SK-N-SH (cell line): ENCODE data around the gene PTER. TPM values are rescaled to one million over a fixed set of nuclear protein-coding genes. Genes with fewer than 3 reads are reported as not detected.

Experiments
- CTCF ChIA-PET: fragments of 300-600, 350-600 bp; formaldehyde crosslinking; extraction: SDS; loops from one replicate; lab custom pipeline; 2021; lab: Yijun Ruan, JAX
- POLR2A ChIA-PET: fragments of 350-600 bp; sonication (Branson Sonifier 250); formaldehyde crosslinking; extraction: SDS; loops from one replicate; lab custom pipeline; 2020; ENCODE audit warnings: antibody characterized with exemption, inconsistent platforms; lab: Yijun Ruan, JAX
- DNase-seq: peaks from one replicate; pipeline ENCODE4 v3.0.0; 2012
- H2AFZ ChIP-seq: fragments of 200-600 bp; sonication (generic); 2 replicates; pipeline ENCODE4 v1.8.1; 2016; ENCODE audit warnings: antibody characterized with exemption, mild to moderate bottlenecking, low read depth
- H3F3A ChIP-seq: fragments of 200-600 bp; sonication (generic); replicated peaks from 2 replicates; pipeline ENCODE3; 2016; ENCODE audit warnings: antibody characterized with exemption, mild to moderate bottlenecking; ENCODE audit not compliant: insufficient read depth
- H3K27ac ChIP-seq, 2 experiments: fragments of 200-500 bp in 1 of 2; fragments of 200-600 bp in 1 of 2; sonication (Bioruptor generic) in 1 of 2; sonication (generic), shearing (Covaris generic) in 1 of 2; 2 replicates each; pipeline versions ENCODE4 v1.5.1 to v1.6.1; 2014 to 2016; ENCODE audit warnings: low read depth in 2 of 2, inconsistent platforms in 1 of 2, low read length in 1 of 2, mild to moderate bottlenecking in 1 of 2, mixed read lengths in 1 of 2
- H3K27me3 ChIP-seq: fragments of 200-600 bp; sonication (generic), shearing (Covaris generic); 2 replicates; pipeline ENCODE4 v1.6.1; 2016; ENCODE audit warnings: mixed run types; ENCODE audit not compliant: insufficient read depth
- H3K36me3 ChIP-seq, 2 experiments: fragments of 200-500 bp in 1 of 2; fragments of 200-600 bp in 1 of 2; sonication (Bioruptor generic) in 1 of 2; sonication (generic) in 1 of 2; replicated peaks in 1 of 2; 2 replicates each; pipeline versions ENCODE3 to v1.5.1; 2014 to 2016; ENCODE audit warnings: low read length in 1 of 2, mild to moderate bottlenecking in 1 of 2; ENCODE audit not compliant: insufficient read depth in 2 of 2, control insufficient read depth in 1 of 2
- H3K4me1 ChIP-seq, 2 experiments: fragments of 200-500 bp in 1 of 2; fragments of 200-600 bp in 1 of 2; sonication (Bioruptor generic) in 1 of 2; sonication (generic), shearing (Covaris generic) in 1 of 2; 2 replicates each; pipeline versions ENCODE4 v1.5.1 to v1.6.1; 2014 to 2016; ENCODE audit warnings: low read depth in 1 of 2, low read length in 1 of 2, mixed run types in 1 of 2; ENCODE audit not compliant: insufficient read depth in 2 of 2, control insufficient read depth in 1 of 2
- H3K4me2 ChIP-seq: fragments of 200-600 bp; sonication (generic), shearing (Covaris generic); 2 replicates; pipeline ENCODE4 v1.6.1; 2017; ENCODE audit warnings: mixed run types
- H3K4me3 ChIP-seq, 2 experiments: fragments of 200-500 bp in 1 of 2; fragments of 200-600 bp in 1 of 2; sonication (Bioruptor generic) in 1 of 2; sonication (generic), shearing (Covaris generic) in 1 of 2; 2 replicates each; pipeline versions ENCODE4 v1.5.1 to v1.8.1; 2014 to 2016; ENCODE audit warnings: low read depth in 2 of 2, inconsistent platforms in 1 of 2, low read length in 1 of 2, mild to moderate bottlenecking in 1 of 2, mixed read lengths in 1 of 2, moderate library complexity in 1 of 2
- H3K79me2 ChIP-seq: fragments of 200-600 bp; sonication (generic); 2 replicates; pipeline ENCODE4 v1.8.1; 2017; ENCODE audit warnings: mild to moderate bottlenecking; ENCODE audit not compliant: insufficient read depth
- H3K9ac ChIP-seq: fragments of 200-600 bp; sonication (generic); 2 replicates; pipeline ENCODE4 v1.6.1; 2017; ENCODE audit warnings: mixed run types
- H3K9me2 ChIP-seq: fragments of 200-600 bp; sonication (generic); 2 replicates; pipeline ENCODE4 v1.6.1; 2017; ENCODE audit warnings: mixed run types
- H3K9me3 ChIP-seq: fragments of 200-600 bp; sonication (generic); 2 replicates; pipeline ENCODE4 v1.6.1; 2017; ENCODE audit warnings: mixed run types, mild to moderate bottlenecking, moderate library complexity
- H4K20me1 ChIP-seq: fragments of 200-600 bp; sonication (generic); 2 replicates; pipeline ENCODE4 v1.6.1; 2017; ENCODE audit warnings: mild to moderate bottlenecking, mixed run types; ENCODE audit not compliant: insufficient read depth
- CHD2 ChIP-seq: fragments of 150-350 bp; IDR thresholded peaks from 2 replicates; pipeline ENCODE4 v1.6.1; 2018; ENCODE audit warnings: low read length; ENCODE audit not compliant: partially characterized antibody
- ELF1 ChIP-seq: IDR thresholded peaks from 2 replicates; pipeline ENCODE4 v1.4.0; 2012
- EP300 ChIP-seq, 2 experiments: IDR thresholded peaks; 2 replicates each; pipeline versions ENCODE4 v1.4.0 to v1.6.1; 2012; ENCODE audit warnings: borderline replicate concordance in 1 of 2, low read depth in 1 of 2, low read length in 1 of 2
- FOSL2 ChIP-seq: IDR thresholded peaks from 2 replicates; pipeline ENCODE4 v1.4.0; 2012; ENCODE audit warnings: low read depth, mild to moderate bottlenecking, moderate library complexity, borderline replicate concordance
- FOXJ3 ChIP-seq: sonication (generic); formaldehyde crosslinking; IDR thresholded peaks from 2 replicates; pipeline ENCODE4 v1.5.1; 2020; ENCODE audit warnings: mild to moderate bottlenecking, missing genetic modification reagents
- FOXM1 ChIP-seq: IDR thresholded peaks from 2 replicates; pipeline ENCODE4 v1.4.0; 2012; ENCODE audit warnings: low read depth, mild to moderate bottlenecking
- GATA2 ChIP-seq: sonication (generic); formaldehyde crosslinking; IDR thresholded peaks from 2 replicates; pipeline ENCODE4 v1.5.0; 2020; ENCODE audit warnings: mild to moderate bottlenecking, missing genetic modification reagents
- IRF3 ChIP-seq: fragments of 150-350 bp; IDR thresholded peaks from 2 replicates; pipeline ENCODE4 v1.6.1; 2016; ENCODE audit warnings: mild to moderate bottlenecking, low read depth, low read length
- MEF2A ChIP-seq: IDR thresholded peaks from 2 replicates; pipeline ENCODE4 v1.4.0; 2012; ENCODE audit warnings: low read depth, borderline replicate concordance
- MXI1 ChIP-seq: IDR thresholded peaks from 2 replicates; pipeline ENCODE4 v1.6.1; 2012; ENCODE audit warnings: mild to moderate bottlenecking, low read depth, low read length, improper control_type of control experiment
- RAD21 ChIP-seq: IDR thresholded peaks from 2 replicates; pipeline ENCODE4 v1.6.1; 2012; ENCODE audit warnings: mild to moderate bottlenecking, low read length
- RCOR1 ChIP-seq: fragments of 150-350 bp; IDR thresholded peaks from 2 replicates; pipeline ENCODE4 v1.6.1; 2017; ENCODE audit warnings: antibody characterized with exemption, low read length
- RXRA ChIP-seq: IDR thresholded peaks from 2 replicates; pipeline ENCODE4 v1.4.0; 2012; ENCODE audit warnings: low read depth, mild to moderate bottlenecking, borderline replicate concordance
- SIN3A ChIP-seq: IDR thresholded peaks from 2 replicates; pipeline ENCODE4 v1.6.1; 2012; ENCODE audit warnings: low read depth, mild to moderate bottlenecking, low read length, moderate library complexity, borderline replicate concordance
- SMC3 ChIP-seq: IDR thresholded peaks from 2 replicates; pipeline ENCODE4 v1.6.1; 2012; ENCODE audit warnings: low read depth, low read length, improper control_type of control experiment
- TAF1 ChIP-seq: IDR thresholded peaks from 2 replicates; pipeline ENCODE4 v1.6.1; 2012; ENCODE audit warnings: low read depth, mild to moderate bottlenecking, low read length, moderate library complexity, borderline replicate concordance
- TCF12 ChIP-seq: IDR thresholded peaks from 2 replicates; pipeline ENCODE4 v1.4.0; 2012
- TEAD4 ChIP-seq: IDR thresholded peaks from 2 replicates; pipeline ENCODE4 v1.4.0; 2012; ENCODE audit warnings: mild to moderate bottlenecking, borderline replicate concordance; ENCODE audit not compliant: insufficient read depth
- USF2 ChIP-seq: fragments of 150-350 bp; IDR thresholded peaks from 2 replicates; pipeline ENCODE4 v1.6.1; 2017; ENCODE audit warnings: antibody characterized with exemption, low read length, low read depth, borderline replicate concordance
- YY1 ChIP-seq: IDR thresholded peaks from 2 replicates; pipeline ENCODE4 v1.4.0; 2012; ENCODE audit warnings: low read depth, mild to moderate bottlenecking
- ZBTB33 ChIP-seq: IDR thresholded peaks from 2 replicates; pipeline ENCODE4 v1.4.0; 2012; ENCODE audit warnings: low read depth, borderline replicate concordance
- WGBS: methylation state at CpG from one replicate; pipeline ENCODE4 v1.1.6; 2017; ENCODE audit warnings: low lambda C conversion rate; 5-methylcytosine and 5-hydroxymethylcytosine counted together
- polyA plus RNA-seq, 3 experiments: library from polyadenylated mRNA; depleted of rRNA; stranded (reverse); fragments of >200 nt; gene quantifications; 2 replicates each; pipeline ENCODE4 v1.2.3, GENCODE V29; 2012

The PTER gene
- polyA plus RNA-seq, 1 of the 3 experiments (the other 2 are of a cell fraction) = not detected

GRCh38 chr10:16392531-16393069 lies 44.2 kb upstream of the PTER start:
- H2AFZ ChIP-seq = no peak overlapping the region
- H3K27ac ChIP-seq = no peak overlapping the region
- no peak for TF ChIP-seq TCF12
- no peak for TF ChIP-seq TEAD4
- TF ChIP-seq GATA2 (CRISPR knock-in tag) = no peak; the same call in 1 of the 2 replicates
- TF ChIP-seq FOXM1 = no peak
- TF ChIP-seq MEF2A = no peak
- TF ChIP-seq USF2 = no peak
- no peak for TF ChIP-seq ELF1
- no peak for TF ChIP-seq SMC3
- no peak for TF ChIP-seq RXRA
- no peak for TF ChIP-seq SIN3A
- TF ChIP-seq EP300 (IDR thresholded peaks at IDR 0.05; ENCODE audit: borderline replicate concordance in 1 of 2, low read depth in 1 of 2, low read length in 1 of 2) = no peak
- TF ChIP-seq YY1 = no peak
- TF ChIP-seq IRF3 = no peak
- CTCF ChIA-PET = no interaction called here
- WGBS = 28% methylated on average over 3 of the region's 3 CpGs
- POLR2A ChIA-PET = no interaction called here
- H3K36me3 ChIP-seq = no peaks in the 10 kb centered on the region
- no peak overlapping the region for H3K4me2 ChIP-seq
- no peak overlapping the region for H3K9ac ChIP-seq
- H3K9me3 ChIP-seq = no peaks in the 10 kb centered on the region
- no peaks in the 10 kb centered on the region for H4K20me1 ChIP-seq
- no peaks in the 10 kb centered on the region for H3K9me2 ChIP-seq
- H3F3A ChIP-seq = no peaks in the 10 kb centered on the region
- peaks cover 0 to 6% of the 10 kb centered on the region in 2 experiments; a peak in 1 of 4 replicates for H3K4me1 ChIP-seq
- H3K27me3 ChIP-seq = no peaks in the 10 kb centered on the region
- no peaks in the 10 kb centered on the region for H3K79me2 ChIP-seq
- no peak for DNase-seq
- H3K4me3 ChIP-seq = no peak overlapping the region

GRCh38 chr10:16393271-16393858 lies 43.4 kb upstream of the PTER start:
- Histone ChIP-seq H3F3A (no peaks in the 10 kb centered on the region), H3K4me1 (peaks cover 0 to 6% of the 10 kb centered on the region in 2 experiments; a peak in 1 of 4 replicates), H2AFZ (no peak overlapping the region), H3K9ac (no peak overlapping the region), H3K79me2 (no peaks in the 10 kb centered on the region), H3K27ac (peak overlapping the region in 1 of 2 experiments; percentile 36; a peak in 1 of 4 replicates), H4K20me1 (no peaks in the 10 kb centered on the region), H3K27me3 (no peaks in the 10 kb centered on the region), H3K4me3 (no peak overlapping the region), H3K36me3 (no peaks in the 10 kb centered on the region), H3K4me2 (no peak overlapping the region), H3K9me3 (no peaks in the 10 kb centered on the region), H3K9me2 (no peaks in the 10 kb centered on the region)
- peak; percentile 38 for DNase-seq
- TF ChIP-seq TEAD4 = no peak
- no peak for TF ChIP-seq ZBTB33
- TF ChIP-seq CHD2 = peak; percentile 13
- TF ChIP-seq FOSL2 = no peak
- TF ChIP-seq MXI1 = 0 out of 2 replicates have a peak, but pooled peaks have one; percentile 30
- TF ChIP-seq FOXJ3 = 0 out of 2 replicates have a peak, but pooled peaks have one; percentile 25
- peak; percentile 21; the same call in 1 of the 2 replicates for TF ChIP-seq RCOR1
- TF ChIP-seq RAD21 = 0 out of 2 replicates have a peak, but pooled peaks have one; percentile 10
- TF ChIP-seq GATA2 (CRISPR knock-in tag) = peak; percentile 83
- no peak for TF ChIP-seq TCF12
- no peak for TF ChIP-seq TAF1
- peak in 1 of 2 experiments; percentile 36; a peak in 1 of 4 replicates for TF ChIP-seq EP300 (IDR thresholded peaks at IDR 0.05; ENCODE audit: borderline replicate concordance in 1 of 2, low read depth in 1 of 2, low read length in 1 of 2)
- no peak for TF ChIP-seq SMC3
- 11% methylated on average over 4 of the region's 4 CpGs for WGBS
- ChIA-PET CTCF (no interaction called here), POLR2A (no interaction called here)
